CD4-positive, CD25-positive, alpha-beta regulatory T cell (primary cell): ENCODE data around the gene ADGRL4. TPM values are rescaled to one million over a fixed set of nuclear protein-coding genes. Genes with fewer than 3 reads are reported as not detected.

Experiments used
- ATAC-seq, 2 donors: fragments of 150-1000 bp; cut with Tn5 transposase; one replicate each; pipeline ENCODE4 v1.10.0; 2021; ENCODE audit warnings: low read depth in 2 of 2, moderate number of reproducible peaks in 2 of 2, moderate library complexity in 1 of 2
- DNase-seq, 3 donors: peaks; one replicate each; pipeline versions ENCODE4 v3.0.0 to v3.0.0-alpha.2; 2012 to 2022; ENCODE audit warnings: mixed read lengths in 1 of 3
- H3K27ac ChIP-seq: one replicate; pipeline ENCODE4 v1.7.0; 2013; ENCODE audit warnings: mild to moderate bottlenecking, low read length; ENCODE audit not compliant: insufficient read depth, poor library complexity, severe bottlenecking
- H3K27me3 ChIP-seq: one replicate; pipeline ENCODE4 v1.7.0; 2013; ENCODE audit warnings: low read length; ENCODE audit not compliant: control insufficient read depth, insufficient read depth
- H3K36me3 ChIP-seq: one replicate; pipeline ENCODE4 v1.7.0; 2013; ENCODE audit warnings: mild to moderate bottlenecking, low read length, moderate library complexity; ENCODE audit not compliant: control insufficient read depth, insufficient read depth
- H3K4me1 ChIP-seq: 2 replicates; pipeline ENCODE4 v1.7.0; 2013; ENCODE audit warnings: mild to moderate bottlenecking, low read length; ENCODE audit not compliant: insufficient read depth, control insufficient read depth, poor library complexity, severe bottlenecking
- H3K4me3 ChIP-seq: one replicate; pipeline ENCODE4 v1.7.0; 2013; ENCODE audit warnings: low read depth, mild to moderate bottlenecking, low read length, moderate library complexity
- H3K9me3 ChIP-seq, 2 experiments: 1 replicate in 1 of 2; 2 replicates in 1 of 2; pipeline ENCODE4 v1.7.0; 2013; ENCODE audit warnings: low read length in 2 of 2, mild to moderate bottlenecking in 1 of 2, moderate library complexity in 1 of 2; ENCODE audit not compliant: control insufficient read depth in 2 of 2
- H3K27ac Mint-ChIP-seq, 3 donors: one replicate each; pipeline ENCODE4 v1.8.0; 2020 to 2022; ENCODE audit warnings: mild to moderate bottlenecking in 3 of 3, mixed read lengths in 3 of 3, moderate library complexity in 2 of 3
- H3K27me3 Mint-ChIP-seq: one replicate; pipeline ENCODE4 v1.8.0; 2022; ENCODE audit warnings: mild to moderate bottlenecking, mixed read lengths
- H3K36me3 Mint-ChIP-seq: one replicate; pipeline ENCODE4 v1.8.0; 2020; ENCODE audit warnings: mixed read lengths
- H3K4me1 Mint-ChIP-seq, 4 donors: one replicate each; pipeline ENCODE4 v1.8.0; 2020 to 2022; ENCODE audit warnings: mixed read lengths in 4 of 4, mild to moderate bottlenecking in 1 of 4
- H3K4me3 Mint-ChIP-seq, 4 donors: one replicate each; pipeline ENCODE4 v1.8.0; 2020 to 2022; ENCODE audit warnings: mild to moderate bottlenecking in 4 of 4, mixed read lengths in 4 of 4, moderate library complexity in 3 of 4
- H3K9me3 Mint-ChIP-seq, 7 donors: one replicate each; pipeline ENCODE4 v1.8.0; 2020 to 2022; ENCODE audit warnings: mixed read lengths in 7 of 7, mild to moderate bottlenecking in 3 of 7, moderate library complexity in 2 of 7
- polyA plus RNA-seq, 4 donors: library from polyadenylated mRNA; unstranded; fragments of 300-500 nt; fragmentation: Illumina TruSeq; gene quantifications; one replicate each; pipeline ENCODE4 v1.2.3, GENCODE V29; 2021
- total RNA-seq: library from RNA; stranded (reverse); gene quantifications from one replicate; pipeline ENCODE4 v1.2.3, GENCODE V29; 2022

The ADGRL4 gene
- total and polyA plus RNA-seq, 5 donors from 2014 or later: not detected

GRCh38 chr1:78856096-78856495, 150.4 kb downstream of the ADGRL4 start:
- ATAC-seq (no peak), DNase-seq (no peak)
- Mint-ChIP-seq H3K9me3 (peaks cover 0 to 23% (median 6%) of the 10 kb centered on the region in 7 donors), H3K4me3 (no peak overlapping the region), H3K36me3 (no peaks in the 10 kb centered on the region), H3K4me1 (no peaks in the 10 kb centered on the region), H3K27me3 (no peaks in the 10 kb centered on the region), H3K27ac (no peak overlapping the region)
- no peaks in the 10 kb centered on the region for H3K9me3 ChIP-seq
- H3K36me3 ChIP-seq: no peaks in the 10 kb centered on the region
- no peaks in the 10 kb centered on the region for H3K27me3 ChIP-seq
- no peak overlapping the region for H3K27ac ChIP-seq
- H3K4me1 ChIP-seq: no peaks in the 10 kb centered on the region
- H3K4me3 ChIP-seq: no peak overlapping the region

GRCh38 chr1:78855258-78855657, 151.3 kb downstream of the ADGRL4 start:
- no peak overlapping the region for H3K27ac Mint-ChIP-seq
- Histone ChIP-seq H3K9me3 (no peaks in the 10 kb centered on the region), H3K36me3 (no peaks in the 10 kb centered on the region), H3K4me1 (no peaks in the 10 kb centered on the region), H3K27ac (no peak overlapping the region), H3K4me3 (no peak overlapping the region), H3K27me3 (no peaks in the 10 kb centered on the region)
- no peak for ATAC-seq
- peaks cover 0 to 23% (median 6%) of the 10 kb centered on the region in 7 donors for H3K9me3 Mint-ChIP-seq
- H3K4me3 Mint-ChIP-seq: no peak overlapping the region
- no peaks in the 10 kb centered on the region for H3K36me3 Mint-ChIP-seq
- H3K4me1 Mint-ChIP-seq: no peaks in the 10 kb centered on the region
- H3K27me3 Mint-ChIP-seq: no peaks in the 10 kb centered on the region
- no peak for DNase-seq

GRCh38 chr1:78854556-78854955, 152.0 kb downstream of the ADGRL4 start:
- DNase-seq (no peak), ATAC-seq (no peak)
- H3K9me3 ChIP-seq: no peaks in the 10 kb centered on the region
- no peaks in the 10 kb centered on the region for H3K4me1 ChIP-seq
- H3K36me3 ChIP-seq: no peaks in the 10 kb centered on the region
- Mint-ChIP-seq H3K27ac (no peak overlapping the region), H3K4me1 (no peaks in the 10 kb centered on the region), H3K9me3 (peaks cover 0 to 23% (median 6%) of the 10 kb centered on the region in 7 donors), H3K36me3 (no peaks in the 10 kb centered on the region), H3K4me3 (no peak overlapping the region), H3K27me3 (no peaks in the 10 kb centered on the region)
- H3K27me3 ChIP-seq: no peaks in the 10 kb centered on the region
- H3K4me3 ChIP-seq: no peak overlapping the region
- no peak overlapping the region for H3K27ac ChIP-seq

- Mint-ChIP-seq H3K27ac (no peak overlapping the region), H3K27me3 (no peaks in the 10 kb centered on the region), H3K36me3 (no peaks in the 10 kb centered on the region), H3K4me1 (no peaks in the 10 kb centered on the region), H3K9me3 (peaks cover 0 to 1% (median 0%) of the 10 kb centered on the region in 7 donors), H3K4me3 (no peak overlapping the region)
- Histone ChIP-seq H3K36me3 (no peaks in the 10 kb centered on the region), H3K27ac (no peak overlapping the region), H3K4me3 (no peak overlapping the region), H3K9me3 (no peaks in the 10 kb centered on the region), H3K27me3 (no peaks in the 10 kb centered on the region), H3K4me1 (no peaks in the 10 kb centered on the region)
- ATAC-seq (no peak), DNase-seq (no peak)
These were observed 163.0 kb downstream of the ADGRL4 start for GRCh38 chr1:78843546-78843945.

GRCh38 chr1:78843111-78843510, 163.4 kb downstream of the ADGRL4 start:
- H3K27me3 Mint-ChIP-seq: no peaks in the 10 kb centered on the region
- H3K36me3 Mint-ChIP-seq: no peaks in the 10 kb centered on the region
- no peaks in the 10 kb centered on the region for H3K4me1 Mint-ChIP-seq
- Histone ChIP-seq H3K4me1 (no peaks in the 10 kb centered on the region), H3K4me3 (no peak overlapping the region), H3K9me3 (no peaks in the 10 kb centered on the region), H3K36me3 (no peaks in the 10 kb centered on the region), H3K27me3 (no peaks in the 10 kb centered on the region), H3K27ac (no peak overlapping the region)
- DNase-seq (no peak), ATAC-seq (no peak)
- H3K9me3 Mint-ChIP-seq: peaks cover 0 to 1% (median 0%) of the 10 kb centered on the region in 7 donors
- no peak overlapping the region for H3K27ac Mint-ChIP-seq
- H3K4me3 Mint-ChIP-seq: no peak overlapping the region

GRCh38 chr1:78840453-78841271, 165.9 kb downstream of the ADGRL4 start:
- Mint-ChIP-seq H3K4me3 (no peak overlapping the region), H3K27me3 (no peaks in the 10 kb centered on the region), H3K36me3 (no peaks in the 10 kb centered on the region), H3K9me3 (peaks cover 0 to 1% (median 0%) of the 10 kb centered on the region in 7 donors), H3K27ac (no peak overlapping the region), H3K4me1 (peaks cover 0 to 7% (median 3%) of the 10 kb centered on the region in 4 donors)
- ATAC-seq (no peak), DNase-seq (no peak)
- no peak overlapping the region for H3K4me3 ChIP-seq
- H3K9me3 ChIP-seq: no peaks in the 10 kb centered on the region
- H3K4me1 ChIP-seq: no peaks in the 10 kb centered on the region
- no peaks in the 10 kb centered on the region for H3K36me3 ChIP-seq
- no peak overlapping the region for H3K27ac ChIP-seq
- no peaks in the 10 kb centered on the region for H3K27me3 ChIP-seq
